Measurements from ENCODE around the gene TMTC1. TPM values are rescaled to one million over a fixed set of nuclear protein-coding genes. Genes with fewer than 3 reads are reported as not detected.
A peak's percentile ranks its signal among the peaks of the same experiment; 100 is the strongest.

The TMTC1 gene
- total and polyA plus RNA-seq, 10 donors = 3.4 to 210 (median 137) TPM

GRCh38 chr12:29649722-29650121 is 134.0 kb downstream of the TMTC1 start:
- DNase-seq = no peak
- peaks cover 0 to 48% (median 0%) of the 10 kb centered on the region in 6 donors for H3K36me3 ChIP-seq
- no peaks in the 10 kb centered on the region for H3K4me1 ChIP-seq
- H3K27me3 ChIP-seq (replicated peaks in 1 of 7) = no peaks in the 10 kb centered on the region
- no peak overlapping the region for H3K27ac ChIP-seq
- intact Hi-C loops (cut with DNase I; ENCODE audit: low total_unique reads) = no loop called here
- H3K9me3 ChIP-seq = no peaks in the 10 kb centered on the region
- WGBS, 5 donors = 60 to 69% (median 63%) methylated on average over 2 of the region's 2 CpGs
- no peak overlapping the region for H3K4me3 ChIP-seq
- TF ChIP-seq POLR2AphosphoS5 (IDR thresholded peaks at IDR 0.05) = no peak
- TF ChIP-seq, protein P1, sequence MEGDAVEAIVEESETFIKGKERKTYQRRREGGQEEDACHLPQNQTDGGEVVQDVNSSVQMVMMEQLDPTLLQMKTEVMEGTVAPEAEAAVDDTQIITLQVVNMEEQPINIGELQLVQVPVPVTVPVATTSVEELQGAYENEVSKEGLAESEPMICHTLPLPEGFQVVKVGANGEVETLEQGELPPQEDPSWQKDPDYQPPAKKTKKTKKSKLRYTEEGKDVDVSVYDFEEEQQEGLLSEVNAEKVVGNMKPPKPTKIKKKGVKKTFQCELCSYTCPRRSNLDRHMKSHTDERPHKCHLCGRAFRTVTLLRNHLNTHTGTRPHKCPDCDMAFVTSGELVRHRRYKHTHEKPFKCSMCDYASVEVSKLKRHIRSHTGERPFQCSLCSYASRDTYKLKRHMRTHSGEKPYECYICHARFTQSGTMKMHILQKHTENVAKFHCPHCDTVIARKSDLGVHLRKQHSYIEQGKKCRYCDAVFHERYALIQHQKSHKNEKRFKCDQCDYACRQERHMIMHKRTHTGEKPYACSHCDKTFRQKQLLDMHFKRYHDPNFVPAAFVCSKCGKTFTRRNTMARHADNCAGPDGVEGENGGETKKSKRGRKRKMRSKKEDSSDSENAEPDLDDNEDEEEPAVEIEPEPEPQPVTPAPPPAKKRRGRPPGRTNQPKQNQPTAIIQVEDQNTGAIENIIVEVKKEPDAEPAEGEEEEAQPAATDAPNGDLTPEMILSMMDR (IDR thresholded peaks at IDR 0.05 in 8 of 11, conservative IDR thresholded peaks at IDR 0.05 in 3 of 11) = no peak
- no peak for TF ChIP-seq POLR2A (IDR thresholded peaks at IDR 0.05)

DNA sequence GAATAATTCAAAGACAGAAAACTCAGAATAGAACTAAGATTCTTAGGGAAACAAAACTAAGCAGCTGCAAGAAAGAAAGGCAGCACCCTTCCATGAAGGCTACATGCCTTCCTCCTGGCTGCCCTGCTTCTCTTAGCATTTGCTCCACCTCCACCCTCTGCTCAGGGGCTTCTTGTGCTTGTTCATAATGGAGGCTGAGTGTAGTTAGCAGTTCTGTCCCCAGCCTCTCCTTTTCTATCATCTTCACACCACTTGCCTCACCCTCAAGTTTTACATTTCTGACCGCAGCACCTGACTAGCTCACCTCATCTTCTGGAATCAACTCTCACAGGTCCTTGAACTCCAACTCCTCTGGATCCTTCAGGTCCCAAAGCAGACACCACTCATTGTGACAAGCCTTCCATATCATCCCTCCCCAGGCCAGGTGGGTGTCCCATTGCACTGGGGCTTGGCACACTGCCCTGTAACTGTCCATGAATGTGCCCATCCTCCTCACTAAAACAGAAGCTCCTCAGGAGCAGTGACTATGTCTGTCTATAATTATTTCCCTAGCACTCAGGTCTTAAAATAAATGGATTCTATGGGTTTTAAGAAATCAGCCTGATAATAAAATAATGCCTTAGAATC is 139.1 kb downstream of the TMTC1 start:
- no peaks in the 10 kb centered on the region for H3K4me1 ChIP-seq
- intact Hi-C loops (cut with DNase I; ENCODE audit: low total_unique reads) = no loop called here
- 93 to 96% (median 95%) methylated on average over 1 of the region's 1 CpG for WGBS, 5 donors
- TF ChIP-seq POLR2AphosphoS5 (IDR thresholded peaks at IDR 0.05) = peak in 1 of 3 donors; percentile 14
- TF ChIP-seq, protein P1 (IDR thresholded peaks at IDR 0.05 in 8 of 11, conservative IDR thresholded peaks at IDR 0.05 in 3 of 11) = no peak
- H3K36me3 ChIP-seq = peaks cover 0 to 21% (median 0%) of the 10 kb centered on the region in 6 donors
- peak overlapping the region in 2 of 8 donors; percentile 21 to 31 for H3K27ac ChIP-seq
- no peak overlapping the region for H3K4me3 ChIP-seq
- H3K27me3 ChIP-seq (replicated peaks in 1 of 7) = no peaks in the 10 kb centered on the region
- DNase-seq = no peak
- H3K9me3 ChIP-seq = no peaks in the 10 kb centered on the region

DNA sequence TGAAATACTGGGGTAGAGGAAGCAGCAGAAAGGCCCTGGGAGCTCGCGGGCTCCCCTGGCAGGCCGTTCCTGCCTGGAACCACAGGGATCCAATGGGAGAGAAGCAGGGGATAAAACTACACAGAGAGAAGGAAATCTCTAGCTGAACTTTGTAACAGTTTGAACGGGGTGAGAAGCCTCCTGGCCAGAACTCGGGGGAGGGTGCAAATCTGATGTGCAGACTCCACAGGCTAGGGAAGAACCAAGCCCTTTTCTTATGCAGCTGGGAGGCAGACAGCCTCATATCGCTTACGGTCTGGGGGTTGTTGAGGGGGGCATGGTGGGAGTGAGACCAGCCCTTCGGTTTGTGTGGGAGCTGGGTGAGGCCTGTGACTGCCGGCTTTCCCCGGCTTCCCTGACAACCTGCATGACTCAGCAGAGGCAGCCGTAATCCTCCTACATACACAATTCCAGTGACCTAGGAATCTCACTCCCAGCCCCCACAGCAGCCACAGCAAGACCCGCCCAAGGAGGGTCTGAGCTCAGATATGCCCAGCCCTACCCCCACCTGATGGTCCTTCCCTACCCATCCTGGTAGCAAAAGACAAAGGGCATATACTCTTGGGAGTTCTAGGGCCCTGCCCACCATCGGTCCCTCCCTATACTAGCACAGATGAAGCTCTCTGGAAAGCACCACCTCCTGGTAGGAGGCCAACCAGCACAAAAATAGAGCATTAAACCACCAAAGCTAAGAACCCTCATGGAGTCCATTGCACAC is 143.0 kb downstream of the TMTC1 start:
- DNase-seq = no peak
- H3K4me3 ChIP-seq = no peak overlapping the region
- 71 to 85% (median 78%) methylated on average over 13 of the region's 13 CpGs for WGBS, 5 donors
- no peaks in the 10 kb centered on the region for H3K27me3 ChIP-seq (replicated peaks in 1 of 7)
- TF ChIP-seq POLR2A (IDR thresholded peaks at IDR 0.05) = no peak
- TF ChIP-seq, protein P1 (IDR thresholded peaks at IDR 0.05 in 8 of 11, conservative IDR thresholded peaks at IDR 0.05 in 3 of 11) = no peak
- TF ChIP-seq POLR2AphosphoS5 (IDR thresholded peaks at IDR 0.05) = peak in 1 of 3 donors; percentile 7
- intact Hi-C loops (cut with DNase I; ENCODE audit: low total_unique reads) = no loop called here
- H3K4me1 ChIP-seq = peaks cover 0 to 3% (median 0%) of the 10 kb centered on the region in 6 donors
- no peaks in the 10 kb centered on the region for H3K9me3 ChIP-seq
- H3K27ac ChIP-seq = peak overlapping the region in 7 of 8 donors; percentile 15 to 61 (median 40)
- H3K36me3 ChIP-seq = peaks cover 0 to 11% (median 0%) of the 10 kb centered on the region in 6 donors

DNA sequence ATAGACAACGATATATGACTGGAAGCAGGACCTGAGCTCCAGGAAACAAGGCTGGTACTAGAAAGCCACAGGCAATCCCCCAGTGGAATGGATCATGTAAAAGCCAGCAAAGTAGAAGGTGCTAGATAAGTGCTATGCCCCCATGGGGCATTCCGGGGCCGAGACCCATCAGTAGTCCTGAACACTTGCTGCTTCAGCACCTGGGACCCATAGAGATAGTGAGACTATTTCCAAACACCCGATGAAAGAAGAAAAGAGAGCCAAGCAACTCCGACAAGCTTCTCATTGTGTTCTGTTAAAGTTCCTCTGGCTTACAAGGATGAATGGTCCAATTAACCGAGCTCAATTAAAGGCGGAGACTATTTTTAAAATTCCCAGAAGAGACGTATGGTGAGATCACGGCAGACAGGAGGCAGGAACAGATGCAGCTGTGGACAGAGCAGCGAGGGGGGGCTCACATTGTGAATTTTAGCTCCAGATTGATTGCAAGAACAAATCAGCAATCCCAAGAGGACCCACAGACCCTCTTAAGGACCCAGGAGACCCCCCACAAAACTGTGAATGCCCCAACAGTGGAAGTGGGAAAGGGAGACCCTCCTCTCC is 143.7 kb downstream of the TMTC1 start:
- H3K27ac ChIP-seq = peak overlapping the region in 5 of 8 donors; percentile 15 to 61 (median 40)
- 83 to 90% (median 87%) methylated on average over 10 of the region's 10 CpGs for WGBS, 5 donors
- H3K4me1 ChIP-seq = peaks cover 0 to 3% (median 0%) of the 10 kb centered on the region in 6 donors

More for the DNA sequence above, 143.7 kb downstream of the TMTC1 start:
- no peak overlapping the region for H3K4me3 ChIP-seq
- peaks cover 0 to 11% (median 0%) of the 10 kb centered on the region in 6 donors for H3K36me3 ChIP-seq
- intact Hi-C loops (cut with DNase I; ENCODE audit: low total_unique reads) = no loop called here
- no peak for DNase-seq
- H3K9me3 ChIP-seq = no peaks in the 10 kb centered on the region
- TF ChIP-seq POLR2A (IDR thresholded peaks at IDR 0.05) = no peak
- TF ChIP-seq, protein P1 (IDR thresholded peaks at IDR 0.05 in 8 of 11, conservative IDR thresholded peaks at IDR 0.05 in 3 of 11) = no peak
- TF ChIP-seq POLR2AphosphoS5 (IDR thresholded peaks at IDR 0.05) = no peak
- no peaks in the 10 kb centered on the region for H3K27me3 ChIP-seq (replicated peaks in 1 of 7)

All from spleen (tissue), 11 donors.